ENCODE measurements around the gene TRAF5.

TRAF5 gene

GRCh38 chr1:211328866-211329475 lies 2.3 kb downstream of the TRAF5 start:
- DNase-seq: no peak

GRCh38 chr1:211329764-211330201 lies 3.1 kb downstream of the TRAF5 start:
- no peak for DNase-seq

GRCh38 chr1:211330282-211330936 lies 3.8 kb downstream of the TRAF5 start:
- no peak for DNase-seq

DNA sequence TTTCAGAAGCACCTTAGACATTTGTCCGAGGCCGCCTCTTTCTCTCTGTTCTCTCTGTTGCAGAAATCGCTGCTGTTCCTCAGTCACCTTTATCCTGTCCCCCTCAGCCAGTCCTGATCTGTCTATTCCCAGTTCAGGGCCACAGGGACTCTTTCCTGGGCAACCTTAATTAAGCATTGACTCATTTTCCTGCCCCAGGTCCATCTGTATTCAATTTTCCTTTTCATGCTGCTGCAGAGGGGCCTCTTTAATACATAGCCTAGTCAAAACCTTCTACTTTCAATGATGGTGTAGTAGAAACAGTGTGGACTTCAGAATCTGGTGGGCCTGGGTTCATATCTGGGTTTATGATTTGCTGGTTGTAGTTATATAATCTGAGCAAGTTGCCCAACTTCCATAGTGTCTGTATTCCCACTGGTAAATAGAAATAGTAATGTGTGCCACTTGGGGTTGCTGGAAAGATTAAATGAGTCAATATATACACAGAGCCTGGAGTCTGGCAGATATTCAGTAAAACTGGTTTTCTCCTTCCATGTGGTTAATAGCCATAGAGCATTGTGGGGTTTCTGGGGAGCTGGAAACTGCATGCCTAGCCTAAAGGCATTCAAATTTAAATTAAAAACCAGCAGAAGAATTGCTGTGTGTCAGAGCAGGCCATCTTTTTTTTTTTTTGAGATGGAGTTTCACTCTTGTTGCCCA lies 4.5 kb downstream of the TRAF5 start:
- DNase-seq: no peak

- no peak for DNase-seq
These were observed 5.5 kb downstream of the TRAF5 start for GRCh38 chr1:211332036-211332616.

DNA sequence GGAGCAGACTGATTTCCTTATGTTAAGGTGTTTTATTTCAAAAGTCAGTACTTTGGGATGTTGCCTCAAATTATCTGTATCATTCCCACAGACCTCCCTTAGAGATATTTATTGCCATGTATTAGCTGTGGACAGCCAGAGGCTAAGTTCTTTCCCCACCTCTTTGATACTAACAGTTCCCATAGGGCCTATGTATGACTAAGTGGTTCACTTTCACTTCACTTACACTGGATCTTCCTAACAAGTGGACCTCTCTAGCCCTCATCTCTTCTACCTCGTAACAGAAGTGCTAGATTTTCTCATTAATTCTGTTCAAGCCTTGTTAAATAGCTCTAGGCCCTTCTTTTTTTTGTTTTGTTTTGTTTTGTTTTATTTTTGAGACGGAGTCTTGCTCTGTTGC lies 6.2 kb downstream of the TRAF5 start:
- no peak for DNase-seq

DNA sequence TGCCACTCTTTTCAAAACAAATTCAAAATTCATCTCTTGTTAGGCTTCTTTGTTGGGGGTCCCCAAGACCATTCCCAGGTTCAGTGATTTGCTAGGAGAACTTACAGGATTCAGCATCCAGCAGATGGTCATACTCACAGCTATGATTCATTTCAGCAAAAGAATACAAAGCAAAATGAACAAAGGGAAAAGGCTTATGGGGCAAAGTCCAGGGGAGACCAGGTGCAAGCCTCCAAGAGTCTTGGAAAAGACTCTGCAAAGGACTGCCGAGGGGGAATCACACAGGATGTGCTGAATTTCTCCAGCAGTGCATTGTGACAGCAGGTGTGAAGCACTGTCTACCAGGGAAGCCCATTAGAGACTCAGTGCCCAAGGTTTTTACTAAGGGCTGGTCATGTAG lies 7.3 kb downstream of the TRAF5 start:
- no peak for DNase-seq

DNA sequence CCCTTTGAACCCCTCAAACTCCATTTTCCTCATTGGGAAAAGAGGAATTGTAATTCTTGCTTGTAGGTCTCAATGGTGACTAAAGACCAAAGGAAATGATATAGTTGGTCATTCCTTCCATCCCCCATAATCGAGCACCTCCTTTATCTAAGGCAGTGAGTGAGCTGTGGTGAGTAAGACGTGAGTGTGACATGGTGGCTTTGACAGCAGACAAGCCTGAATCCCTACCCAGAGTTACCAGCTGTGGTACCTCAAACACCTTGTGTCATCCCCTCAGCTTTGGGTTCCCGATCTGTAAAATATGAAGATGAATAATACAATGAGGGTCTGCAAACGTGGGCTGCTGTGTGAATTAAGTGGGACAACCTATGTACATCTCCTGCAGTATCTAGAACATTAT lies 8.4 kb downstream of the TRAF5 start:
- peak in 1 of 2 experiments; percentile 40 for DNase-seq

- DNase-seq: no peak
These were observed 9.0 kb downstream of the TRAF5 start for GRCh38 chr1:211335522-211336157.

- no peak for DNase-seq
These were observed 9.5 kb downstream of the TRAF5 start for GRCh38 chr1:211336161-211336560.

DNA sequence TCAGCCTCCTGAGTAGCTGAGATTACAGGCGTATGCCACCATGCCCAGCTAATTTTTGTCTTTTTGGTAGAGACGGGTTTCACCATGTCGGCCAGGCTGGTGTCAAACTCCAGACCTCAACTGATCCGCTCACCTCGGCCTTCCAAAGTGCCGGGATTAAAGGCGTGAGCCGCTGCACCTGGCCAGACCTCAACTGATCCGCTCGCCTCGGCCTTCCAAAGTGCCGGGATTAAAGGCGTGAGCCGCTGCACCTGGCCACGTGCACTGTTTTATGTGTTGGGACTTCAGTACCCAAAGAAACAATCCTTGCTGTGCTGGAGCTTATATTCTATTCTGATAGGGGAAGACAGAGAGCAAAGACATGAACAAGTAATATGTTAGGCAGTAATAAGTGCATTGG lies 10.1 kb downstream of the TRAF5 start:
- DNase-seq: no peak

- no peak for DNase-seq
These were observed 11.0 kb downstream of the TRAF5 start for GRCh38 chr1:211337430-211338223.

DNA sequence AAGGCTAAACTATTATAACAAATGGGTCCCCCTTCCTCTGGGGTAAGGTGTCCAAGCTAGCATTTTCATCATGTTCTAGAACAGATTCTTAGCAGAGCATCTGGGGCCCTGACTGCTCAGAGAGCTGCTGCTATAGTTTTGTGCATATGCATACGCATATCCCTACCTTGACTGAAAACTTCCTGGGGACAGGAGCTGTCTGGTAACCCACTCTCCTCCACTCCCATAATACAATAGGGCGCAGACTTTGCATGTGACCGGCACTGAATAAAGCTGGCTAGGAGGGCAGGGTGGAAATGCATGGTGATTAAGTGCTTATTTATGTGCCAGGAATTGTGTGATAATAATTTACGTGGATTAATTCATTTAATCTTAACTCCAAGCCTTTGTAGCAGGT lies 11.6 kb downstream of the TRAF5 start:
- no peak for DNase-seq

- DNase-seq: no peak
These were observed 13.0 kb downstream of the TRAF5 start for GRCh38 chr1:211339631-211340041.

GRCh38 chr1:211340622-211341507 lies 14.2 kb downstream of the TRAF5 start:
- no peak for DNase-seq

DNA sequence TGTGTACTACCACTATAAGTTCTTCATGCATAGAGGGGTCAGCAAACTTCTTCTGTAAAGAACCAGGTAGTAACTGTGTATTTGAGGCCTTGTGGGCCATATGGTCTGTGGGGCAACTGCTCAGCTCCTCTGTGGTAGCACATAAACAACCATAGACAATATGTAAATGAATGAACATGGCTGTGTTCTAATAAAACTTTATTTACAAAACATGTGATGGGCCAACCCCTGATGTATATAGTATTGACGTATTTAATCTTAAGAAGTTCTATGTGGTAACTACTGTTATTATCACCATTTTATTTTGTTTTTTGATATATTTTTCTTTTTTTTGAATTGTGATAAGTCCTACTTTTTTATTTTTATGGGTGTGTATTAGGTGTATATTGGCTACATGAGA lies 15.4 kb downstream of the TRAF5 start:
- DNase-seq: no peak

- no peak for DNase-seq
These were observed 17.0 kb downstream of the TRAF5 start for GRCh38 chr1:211343607-211344006.

DNA sequence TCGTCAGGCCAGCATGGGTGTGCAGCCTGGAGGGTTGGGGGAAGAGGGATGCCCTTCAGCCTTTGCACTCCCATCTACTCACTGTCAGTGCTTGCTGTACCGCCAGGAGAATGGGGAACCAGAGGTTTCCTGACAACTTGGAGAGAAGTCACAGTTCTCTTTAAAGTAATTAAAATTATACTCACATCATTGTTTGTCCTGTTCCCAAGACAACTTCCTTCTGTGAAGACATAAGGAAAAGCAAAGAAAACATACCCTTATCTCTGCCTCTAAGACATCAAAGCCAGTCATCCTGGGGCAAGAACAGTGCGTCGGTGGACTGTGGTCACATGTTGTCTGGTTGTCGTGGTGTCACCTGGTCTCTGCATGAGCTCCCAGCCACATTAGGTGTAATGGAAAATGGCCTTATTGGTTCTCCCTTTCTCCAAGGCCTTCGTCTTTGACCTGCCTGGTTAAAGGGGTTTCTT lies 17.6 kb downstream of the TRAF5 start:
- DNase-seq: no peak

DNA sequence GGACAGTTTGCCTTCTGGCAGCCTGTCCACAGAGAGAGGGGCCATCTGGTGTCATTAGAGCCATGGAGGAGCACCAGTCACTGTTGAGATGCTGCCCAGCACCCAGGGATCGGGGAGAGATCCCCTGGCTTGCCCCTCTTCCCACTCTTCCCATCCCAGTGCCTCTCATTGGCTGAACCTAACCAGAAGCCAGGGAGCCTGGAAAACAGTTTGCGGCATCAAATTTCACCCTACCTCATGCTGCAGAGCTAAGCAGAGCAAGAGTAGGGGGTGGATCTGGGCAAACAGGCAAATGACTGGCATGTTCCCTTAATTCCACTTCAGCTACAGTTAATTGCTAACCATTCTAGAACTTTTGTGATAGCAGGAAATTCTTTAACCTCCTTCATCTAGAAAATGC lies 19.1 kb downstream of the TRAF5 start:
- no peak for DNase-seq

DNA sequence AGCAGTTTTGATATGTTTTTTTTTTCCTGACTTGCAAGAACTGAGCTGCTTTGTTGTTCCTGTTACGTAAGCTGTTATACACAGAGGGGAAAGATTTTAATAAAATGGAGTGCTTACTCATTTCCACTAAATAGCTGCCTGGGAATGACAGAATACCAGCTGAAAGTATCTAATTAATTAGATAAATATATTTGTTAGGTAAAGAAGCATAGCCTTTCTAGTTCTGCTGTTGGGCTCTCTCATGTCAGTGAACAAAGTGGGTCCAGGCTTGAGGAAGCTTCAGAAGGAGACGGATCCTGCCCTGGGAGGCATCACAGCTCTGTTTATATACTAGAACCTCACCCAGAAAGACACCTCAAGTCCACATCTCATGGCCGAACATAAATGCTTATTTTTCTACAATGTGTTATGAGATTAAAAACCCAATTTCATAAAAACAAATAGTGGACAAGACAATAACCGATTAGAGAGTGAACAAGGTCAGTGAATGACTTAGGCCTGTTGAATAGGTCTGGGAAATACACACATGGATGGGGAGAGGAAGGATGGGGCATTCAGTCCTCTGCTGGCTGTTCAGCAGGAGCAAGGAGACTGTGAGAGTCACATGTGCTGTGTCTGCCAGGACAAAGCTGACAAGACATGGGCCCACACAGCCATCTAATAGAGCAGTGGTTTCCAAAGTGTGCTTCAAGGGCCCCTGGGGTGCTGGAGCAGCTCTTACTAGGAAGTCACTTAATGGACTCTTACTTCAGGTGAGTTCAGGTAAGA lies 20.6 kb downstream of the TRAF5 start:
- no peak for DNase-seq

DNA sequence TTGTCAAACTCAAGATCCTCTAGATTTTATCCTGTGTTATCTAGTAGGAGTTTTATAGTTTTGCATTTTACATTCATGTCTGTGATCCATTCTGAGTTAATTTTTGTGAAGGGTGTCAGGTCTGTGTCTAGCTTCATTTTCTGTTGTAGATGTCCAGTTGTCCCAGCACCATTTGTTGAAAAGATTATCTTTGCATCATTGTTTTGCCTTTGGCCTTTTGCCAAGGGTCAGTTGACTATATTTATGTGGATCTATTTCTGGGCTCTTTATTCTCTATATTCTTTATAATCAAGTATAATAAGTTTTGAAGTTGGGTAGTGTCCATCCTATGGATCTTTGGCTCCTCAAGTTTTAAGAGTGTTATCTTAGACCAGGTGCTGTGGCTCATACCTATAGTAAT lies 21.9 kb downstream of the TRAF5 start:
- no peak for DNase-seq
